Measurements from ENCODE around the gene LASP1.
"Not testable (repeated sequence)": the region's sequence is repeated elsewhere in the genome, so short reads cannot be mapped to it uniquely, and the experiment has no call there.

Gene LASP1

DNA sequence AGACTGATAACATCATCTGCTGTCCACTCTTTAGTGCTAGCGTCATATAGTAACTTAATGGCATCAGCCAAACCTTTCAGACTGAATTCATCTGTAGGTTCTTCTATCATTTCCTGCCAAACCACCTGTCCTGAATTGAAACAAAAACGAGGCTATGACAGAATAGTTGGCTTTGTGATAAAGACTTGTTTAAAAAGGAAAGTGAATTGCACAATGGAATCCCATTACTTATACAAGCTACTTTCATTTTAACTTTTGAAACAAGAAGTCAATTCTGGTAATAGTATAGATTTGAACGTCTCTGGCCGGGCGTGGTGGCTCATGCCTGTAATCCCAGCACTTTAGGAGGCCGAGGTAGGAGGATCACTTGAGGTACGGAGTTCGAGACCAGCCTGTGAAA is 73.7 kb downstream of the LASP1 start:
- in situ Hi-C loops (cut with MboI; ENCODE audit: low pct_unique_long_range_greater_than_20kb, low sequenced_read_pairs, unreplicated experiment), result no loop called here
- peak; percentile 39 for DNase-seq (ENCODE audit: low spot score)
- TF ChIP-seq, protein P1, sequence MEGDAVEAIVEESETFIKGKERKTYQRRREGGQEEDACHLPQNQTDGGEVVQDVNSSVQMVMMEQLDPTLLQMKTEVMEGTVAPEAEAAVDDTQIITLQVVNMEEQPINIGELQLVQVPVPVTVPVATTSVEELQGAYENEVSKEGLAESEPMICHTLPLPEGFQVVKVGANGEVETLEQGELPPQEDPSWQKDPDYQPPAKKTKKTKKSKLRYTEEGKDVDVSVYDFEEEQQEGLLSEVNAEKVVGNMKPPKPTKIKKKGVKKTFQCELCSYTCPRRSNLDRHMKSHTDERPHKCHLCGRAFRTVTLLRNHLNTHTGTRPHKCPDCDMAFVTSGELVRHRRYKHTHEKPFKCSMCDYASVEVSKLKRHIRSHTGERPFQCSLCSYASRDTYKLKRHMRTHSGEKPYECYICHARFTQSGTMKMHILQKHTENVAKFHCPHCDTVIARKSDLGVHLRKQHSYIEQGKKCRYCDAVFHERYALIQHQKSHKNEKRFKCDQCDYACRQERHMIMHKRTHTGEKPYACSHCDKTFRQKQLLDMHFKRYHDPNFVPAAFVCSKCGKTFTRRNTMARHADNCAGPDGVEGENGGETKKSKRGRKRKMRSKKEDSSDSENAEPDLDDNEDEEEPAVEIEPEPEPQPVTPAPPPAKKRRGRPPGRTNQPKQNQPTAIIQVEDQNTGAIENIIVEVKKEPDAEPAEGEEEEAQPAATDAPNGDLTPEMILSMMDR (IDR thresholded peaks at IDR 0.05; ENCODE audit: extremely low read depth, insufficient read depth, missing control alignments), result no peak

DNA sequence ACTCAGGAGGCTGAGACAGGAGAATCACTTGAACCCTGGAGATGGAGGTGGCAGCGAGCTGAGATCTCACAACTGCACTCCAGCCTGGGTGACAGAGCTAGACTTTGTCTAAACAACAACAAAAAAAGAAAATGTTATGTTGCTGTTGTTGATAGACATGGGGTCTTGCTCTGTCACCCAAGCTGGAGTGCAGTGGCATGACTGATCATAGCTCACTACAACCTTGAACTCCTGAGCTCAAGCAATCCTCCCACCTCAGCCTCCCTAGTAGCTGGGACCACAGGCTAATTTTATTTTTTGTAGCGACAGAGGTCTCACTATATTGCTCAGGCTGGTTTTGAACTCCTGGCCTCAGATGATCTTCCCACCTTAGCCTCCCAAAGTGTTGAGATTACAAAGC is 77.3 kb downstream of the LASP1 start:
- TF ChIP-seq, protein P1 (IDR thresholded peaks at IDR 0.05; ENCODE audit: extremely low read depth, insufficient read depth, missing control alignments), result no peak
- in situ Hi-C loops (cut with MboI; ENCODE audit: low pct_unique_long_range_greater_than_20kb, low sequenced_read_pairs, unreplicated experiment), result no loop called here
- no peak for DNase-seq (ENCODE audit: low spot score)

DNA sequence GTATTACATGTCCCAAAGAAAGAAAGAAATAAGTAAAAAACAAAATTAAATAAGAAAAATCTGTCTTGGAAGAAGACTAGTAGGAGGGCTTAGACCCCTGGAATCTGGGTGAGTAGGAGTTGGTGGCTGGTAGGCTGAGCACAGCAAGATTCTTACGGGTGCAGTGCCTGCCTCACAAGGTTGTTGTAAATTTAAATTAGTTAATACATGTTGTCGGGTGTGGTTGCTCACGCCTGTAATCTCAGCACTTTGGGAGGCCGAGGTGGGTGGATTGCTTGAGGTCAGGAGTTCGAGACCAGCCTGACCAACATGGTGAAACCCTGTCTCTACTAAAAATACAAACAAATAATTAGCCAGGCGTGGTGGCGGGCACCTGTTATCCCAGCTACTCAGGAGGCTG is 83.9 kb downstream of the LASP1 start:
- DNase-seq (ENCODE audit: low spot score); in situ Hi-C loops (cut with MboI; ENCODE audit: low pct_unique_long_range_greater_than_20kb, low sequenced_read_pairs, unreplicated experiment): not testable (repeated sequence)

DNA sequence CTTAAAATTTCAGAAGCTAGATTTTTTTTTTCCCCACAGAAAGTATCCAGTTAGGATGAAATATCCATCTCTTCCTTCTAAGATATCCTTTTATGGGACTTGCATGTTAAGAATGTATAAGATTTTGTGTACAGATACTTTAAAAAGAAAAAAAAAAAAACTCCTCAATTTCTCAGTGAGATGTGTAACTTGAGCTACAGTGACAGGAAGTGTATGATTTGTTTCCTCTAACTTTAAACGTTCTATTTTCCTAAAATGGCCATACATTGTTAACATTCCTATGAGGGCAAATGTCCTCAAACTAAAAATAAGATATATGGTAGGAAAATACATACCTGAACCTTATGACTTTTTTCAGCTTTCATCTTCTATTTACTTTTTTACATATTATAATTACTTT is 88.5 kb downstream of the LASP1 start:
- TF ChIP-seq, protein P1 (IDR thresholded peaks at IDR 0.05; ENCODE audit: extremely low read depth, insufficient read depth, missing control alignments), result no peak
- in situ Hi-C loops (cut with MboI; ENCODE audit: low pct_unique_long_range_greater_than_20kb, low sequenced_read_pairs, unreplicated experiment), result no loop called here
- no peak for DNase-seq (ENCODE audit: low spot score)

DNA sequence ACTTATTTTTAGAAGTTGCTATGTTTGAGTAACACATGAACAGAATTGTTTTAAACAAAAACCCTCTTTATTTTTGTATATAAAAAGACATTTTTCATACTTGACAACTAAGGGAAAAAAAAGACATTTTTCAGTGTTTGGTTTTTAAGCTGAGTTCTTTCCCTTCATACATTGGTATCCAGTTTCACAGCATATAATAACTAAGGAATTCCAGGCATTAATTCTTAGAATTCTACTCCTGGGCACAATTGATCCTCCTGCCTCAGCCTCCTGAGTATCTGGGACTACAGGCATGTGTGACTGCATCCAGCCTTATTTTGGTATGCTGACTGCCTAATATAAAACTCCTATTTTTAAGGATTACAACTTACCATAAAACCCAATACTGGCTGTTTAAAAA is 88.9 kb downstream of the LASP1 start:
- no peak for DNase-seq (ENCODE audit: low spot score)
- in situ Hi-C loops (cut with MboI; ENCODE audit: low pct_unique_long_range_greater_than_20kb, low sequenced_read_pairs, unreplicated experiment), result no loop called here
- TF ChIP-seq, protein P1 (IDR thresholded peaks at IDR 0.05; ENCODE audit: extremely low read depth, insufficient read depth, missing control alignments), result no peak

DNA sequence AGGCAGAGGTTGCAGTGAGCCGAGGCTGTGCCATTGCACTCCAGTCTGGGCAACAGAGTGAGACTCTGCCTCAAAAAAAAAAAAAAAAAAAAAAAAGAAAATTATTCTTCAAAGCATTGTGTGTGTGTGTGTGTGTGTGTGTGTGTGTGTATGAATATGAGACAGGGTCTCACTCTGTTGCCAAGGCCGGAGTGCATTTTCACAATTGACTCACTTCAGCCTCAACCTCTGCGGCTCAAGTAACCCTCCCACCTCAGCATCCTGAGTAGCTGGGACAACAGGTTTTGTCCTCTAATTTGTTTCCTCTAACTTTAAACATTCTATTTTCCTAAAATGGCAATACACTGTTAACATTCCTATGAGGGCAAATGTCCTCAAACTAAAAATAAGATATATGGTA is 89.7 kb downstream of the LASP1 start:
- TF ChIP-seq, protein P1 (IDR thresholded peaks at IDR 0.05; ENCODE audit: extremely low read depth, insufficient read depth, missing control alignments), result no peak
- no peak for DNase-seq (ENCODE audit: low spot score)
- in situ Hi-C loops (cut with MboI; ENCODE audit: low pct_unique_long_range_greater_than_20kb, low sequenced_read_pairs, unreplicated experiment), result no loop called here

DNA sequence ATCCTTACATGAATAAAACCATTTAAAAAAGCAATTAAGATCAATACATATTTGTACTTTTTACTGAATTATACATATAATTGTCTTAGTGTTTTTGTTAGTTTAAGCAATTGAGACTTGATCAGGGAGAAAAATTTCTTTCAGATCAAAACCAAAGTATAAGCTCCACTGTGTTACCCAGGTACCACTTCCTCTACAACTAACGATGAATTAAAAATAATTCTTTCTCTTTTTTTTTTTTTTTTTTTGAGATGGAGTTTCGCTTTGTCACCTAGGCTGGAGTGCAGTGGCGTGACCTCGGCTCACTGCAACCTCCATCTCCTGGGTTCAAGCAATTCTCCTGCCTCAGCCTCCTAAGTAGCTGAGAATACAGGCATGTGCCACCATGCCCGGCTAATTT is 90.5 kb downstream of the LASP1 start:
- in situ Hi-C loops (cut with MboI; ENCODE audit: low pct_unique_long_range_greater_than_20kb, low sequenced_read_pairs, unreplicated experiment), result no loop called here
- DNase-seq (ENCODE audit: low spot score), result no peak
- TF ChIP-seq, protein P1 (IDR thresholded peaks at IDR 0.05; ENCODE audit: extremely low read depth, insufficient read depth, missing control alignments), result no peak

Measured in GM13977 (cell line).